Suprapubic skin (tissue), 4 donors: ENCODE results near the gene WDR81. TPM values are rescaled to one million over a fixed set of nuclear protein-coding genes. Genes with fewer than 3 reads are reported as not detected.
"Not testable (repeated sequence)": the region's sequence is repeated elsewhere in the genome, so short reads cannot be mapped to it uniquely, and the experiment has no call there.

Experiments used
- DNase-seq, 2 donors: peaks; one replicate each; pipeline ENCODE4 v3.0.0-alpha.2; 2019; ENCODE audit warnings: low spot score in 2 of 2
- H3K27ac ChIP-seq: fragments of 200-600 bp; sonication (generic); one replicate; pipeline ENCODE4 v1.5.1; 2019
- H3K27me3 ChIP-seq: fragments of 200-600 bp; sonication (generic); one replicate; pipeline ENCODE4 v1.5.1; 2019
- H3K36me3 ChIP-seq: fragments of 200-600 bp; sonication (generic); one replicate; pipeline ENCODE4 v1.5.1; 2019
- H3K4me1 ChIP-seq: fragments of 200-600 bp; sonication (generic); one replicate; pipeline ENCODE4 v1.5.1; 2019
- H3K4me3 ChIP-seq: fragments of 200-600 bp; sonication (generic); one replicate; pipeline ENCODE4 v1.5.1; 2019; ENCODE audit warnings: mild to moderate bottlenecking
- H3K9me3 ChIP-seq: fragments of 200-600 bp; sonication (generic); one replicate; pipeline ENCODE4 v1.5.1; 2019
- EP300 ChIP-seq: sonication (generic); formaldehyde crosslinking; IDR thresholded peaks from one replicate; pipeline ENCODE4 v1.6.1; 2017; ENCODE audit warnings: antibody characterized with exemption
- POLR2A ChIP-seq, 2 donors: fragments of 450-650 bp; IDR thresholded peaks; one replicate each; pipeline ENCODE4 v1.6.1; 2017; ENCODE audit warnings: antibody characterized with exemption in 2 of 2, mild to moderate bottlenecking in 2 of 2, moderate library complexity in 2 of 2
- POLR2AphosphoS5 ChIP-seq, 3 donors: sonication (generic); formaldehyde crosslinking; IDR thresholded peaks; one replicate each; pipeline ENCODE4 v1.6.1; 2017; ENCODE audit warnings: antibody characterized with exemption in 3 of 3
- WGBS: methylation state at CpG from one replicate; pipeline ENCODE4 v1.1.5; 2018; 5-methylcytosine and 5-hydroxymethylcytosine counted together
- total RNA-seq, 4 donors: library from RNA; depleted of rRNA; stranded (reverse); fragments of >200 nt; gene quantifications; one replicate each; pipeline ENCODE4 v1.1.0, GENCODE V29; 2016
- TF ChIP-seq, protein P1 (sequence below), 2 donors: fragments of 200-600 bp in 1 of 2; fragments of 450-650 bp in 1 of 2; sonication (generic) in 1 of 2; IDR thresholded peaks; one replicate each; pipeline ENCODE4 v1.5.1; 2016 to 2019; ENCODE audit warnings: antibody characterized with exemption in 2 of 2, mild to moderate bottlenecking in 1 of 2, moderate library complexity in 1 of 2

Gene WDR81
- total RNA-seq, 4 donors from 2014 or later = 40.0 to 61.7 (median 51.3) TPM

DNA sequence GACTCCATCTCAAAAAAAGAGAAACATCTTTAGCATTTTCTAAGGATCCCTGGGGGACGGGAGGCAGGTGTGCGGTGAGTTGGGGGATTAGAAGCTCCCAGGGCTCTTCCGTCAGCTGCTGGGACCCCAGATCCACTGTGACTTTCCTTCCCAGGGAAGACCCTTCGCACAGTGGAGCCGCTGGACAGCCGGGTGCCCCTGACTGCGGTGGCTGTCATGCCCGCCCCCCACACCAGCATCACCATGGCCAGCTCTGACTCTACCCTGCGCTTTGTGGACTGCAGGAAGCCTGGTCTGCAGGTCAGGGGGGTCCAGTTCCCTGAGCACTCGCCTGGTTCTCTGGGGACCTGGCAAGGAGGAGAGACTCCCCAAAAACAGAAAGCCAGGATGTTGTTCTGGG, 10.9 kb downstream of the WDR81 start:
- WGBS = 96% methylated on average over 5 of the region's 10 CpGs
- no peak overlapping the region for H3K4me3 ChIP-seq
- no peaks in the 10 kb centered on the region for H3K9me3 ChIP-seq
- peaks cover 30% of the 10 kb centered on the region for H3K4me1 ChIP-seq
- H3K36me3 ChIP-seq = peaks cover 62% of the 10 kb centered on the region
- no peak for DNase-seq
- H3K27ac ChIP-seq = no peak overlapping the region
- TF ChIP-seq EP300 = no peak
- TF ChIP-seq, protein P1, sequence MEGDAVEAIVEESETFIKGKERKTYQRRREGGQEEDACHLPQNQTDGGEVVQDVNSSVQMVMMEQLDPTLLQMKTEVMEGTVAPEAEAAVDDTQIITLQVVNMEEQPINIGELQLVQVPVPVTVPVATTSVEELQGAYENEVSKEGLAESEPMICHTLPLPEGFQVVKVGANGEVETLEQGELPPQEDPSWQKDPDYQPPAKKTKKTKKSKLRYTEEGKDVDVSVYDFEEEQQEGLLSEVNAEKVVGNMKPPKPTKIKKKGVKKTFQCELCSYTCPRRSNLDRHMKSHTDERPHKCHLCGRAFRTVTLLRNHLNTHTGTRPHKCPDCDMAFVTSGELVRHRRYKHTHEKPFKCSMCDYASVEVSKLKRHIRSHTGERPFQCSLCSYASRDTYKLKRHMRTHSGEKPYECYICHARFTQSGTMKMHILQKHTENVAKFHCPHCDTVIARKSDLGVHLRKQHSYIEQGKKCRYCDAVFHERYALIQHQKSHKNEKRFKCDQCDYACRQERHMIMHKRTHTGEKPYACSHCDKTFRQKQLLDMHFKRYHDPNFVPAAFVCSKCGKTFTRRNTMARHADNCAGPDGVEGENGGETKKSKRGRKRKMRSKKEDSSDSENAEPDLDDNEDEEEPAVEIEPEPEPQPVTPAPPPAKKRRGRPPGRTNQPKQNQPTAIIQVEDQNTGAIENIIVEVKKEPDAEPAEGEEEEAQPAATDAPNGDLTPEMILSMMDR (IDR thresholded peaks at IDR 0.05) = no peak
- TF ChIP-seq POLR2A (IDR thresholded peaks at IDR 0.05) = no peak
- no peak for TF ChIP-seq POLR2AphosphoS5 (IDR thresholded peaks at IDR 0.05)
- no peaks in the 10 kb centered on the region for H3K27me3 ChIP-seq

DNA sequence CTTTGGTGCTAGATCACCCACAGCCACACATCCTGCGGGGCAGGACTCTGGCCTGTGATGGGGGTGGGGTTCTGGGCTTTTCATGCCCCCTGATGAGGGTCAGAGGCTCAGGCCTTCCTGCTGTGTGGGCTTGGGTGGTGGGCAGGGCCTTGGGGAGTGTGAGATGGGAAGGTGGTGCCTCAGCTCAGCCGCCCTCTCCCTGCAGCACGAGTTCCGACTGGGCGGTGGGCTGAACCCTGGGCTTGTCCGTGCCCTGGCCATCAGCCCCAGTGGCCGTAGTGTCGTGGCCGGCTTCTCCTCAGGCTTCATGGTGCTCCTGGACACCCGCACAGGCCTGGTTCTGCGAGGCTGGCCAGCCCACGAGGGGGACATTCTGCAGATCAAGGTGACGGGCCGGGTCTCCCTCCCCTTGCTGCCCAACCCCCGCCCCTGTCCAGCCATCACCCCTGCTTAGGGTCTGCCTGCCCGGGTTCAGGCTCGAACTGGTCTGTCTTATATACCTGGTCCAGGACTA, 11.4 kb downstream of the WDR81 start:
- H3K9me3 ChIP-seq = no peaks in the 10 kb centered on the region
- H3K4me1 ChIP-seq = peaks cover 25% of the 10 kb centered on the region
- no peak overlapping the region for H3K4me3 ChIP-seq
- H3K27me3 ChIP-seq = no peaks in the 10 kb centered on the region
- H3K27ac ChIP-seq = no peak overlapping the region
- H3K36me3 ChIP-seq = peaks cover 62% of the 10 kb centered on the region
- peak in 1 of 2 donors; percentile 64 for DNase-seq
- WGBS = 70% methylated on average over 2 of the region's 17 CpGs
- TF ChIP-seq EP300 = no peak
- no peak for TF ChIP-seq POLR2AphosphoS5 (IDR thresholded peaks at IDR 0.05)
- TF ChIP-seq, protein P1 (IDR thresholded peaks at IDR 0.05) = no peak
- TF ChIP-seq POLR2A (IDR thresholded peaks at IDR 0.05) = no peak

DNA sequence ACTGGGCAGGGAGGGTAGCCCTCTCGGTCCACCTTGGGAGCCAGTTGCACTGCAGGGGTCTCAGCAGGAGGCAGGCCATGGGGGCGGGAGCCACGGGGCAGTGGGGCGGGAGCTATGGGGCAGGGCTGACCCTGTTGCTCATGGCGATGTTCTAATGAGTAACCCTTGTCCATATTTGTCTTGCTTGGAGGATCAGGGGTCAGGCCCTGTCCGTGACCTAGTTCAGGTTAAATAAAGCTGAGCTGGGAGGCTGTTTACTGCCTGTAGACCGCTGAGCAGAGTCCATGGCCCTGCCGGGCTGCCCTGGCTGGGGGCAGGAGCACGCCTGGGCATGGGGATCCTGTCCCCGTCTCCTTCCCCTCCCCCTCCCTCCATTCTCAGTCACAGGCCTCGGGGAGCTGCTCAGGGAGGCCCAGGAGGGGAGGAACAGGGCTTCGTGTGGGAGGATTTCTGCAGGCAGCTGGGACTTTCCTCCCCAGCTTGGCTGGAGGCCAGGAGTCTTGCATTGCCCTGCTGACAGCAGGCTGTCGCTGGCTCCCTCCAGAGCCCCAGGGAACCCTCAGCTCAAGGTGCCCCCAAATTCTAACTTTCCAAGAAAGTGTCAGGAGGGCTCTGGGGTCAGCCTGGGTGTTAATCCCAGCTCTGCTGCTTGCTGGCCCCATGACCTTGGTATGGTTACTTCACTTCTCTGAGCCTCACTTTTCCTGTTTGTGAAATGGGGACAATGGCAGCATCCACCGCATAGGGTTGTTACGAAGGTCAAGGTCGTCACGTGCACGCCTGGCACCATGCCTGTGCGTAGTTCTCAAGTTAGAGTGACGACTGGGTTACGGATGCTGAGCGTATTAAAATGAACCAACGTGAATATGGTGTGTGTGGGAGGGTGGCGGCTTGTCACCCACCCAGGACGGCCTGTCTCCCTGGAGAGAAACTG, 12.1 kb downstream of the WDR81 start:
- Histone ChIP-seq H3K36me3 (peaks cover 58% of the 10 kb centered on the region), H3K27ac (no peak overlapping the region), H3K9me3 (no peaks in the 10 kb centered on the region), H3K4me1 (peaks cover 18% of the 10 kb centered on the region), H3K4me3 (no peak overlapping the region), H3K27me3 (no peaks in the 10 kb centered on the region)
- TF ChIP-seq POLR2AphosphoS5 (IDR thresholded peaks at IDR 0.05) = no peak
- TF ChIP-seq POLR2A (IDR thresholded peaks at IDR 0.05) = no peak
- TF ChIP-seq EP300 = no peak
- TF ChIP-seq, protein P1 (IDR thresholded peaks at IDR 0.05) = no peak
- 65% methylated on average over 17 of the region's 25 CpGs for WGBS
- DNase-seq = no peak

DNA sequence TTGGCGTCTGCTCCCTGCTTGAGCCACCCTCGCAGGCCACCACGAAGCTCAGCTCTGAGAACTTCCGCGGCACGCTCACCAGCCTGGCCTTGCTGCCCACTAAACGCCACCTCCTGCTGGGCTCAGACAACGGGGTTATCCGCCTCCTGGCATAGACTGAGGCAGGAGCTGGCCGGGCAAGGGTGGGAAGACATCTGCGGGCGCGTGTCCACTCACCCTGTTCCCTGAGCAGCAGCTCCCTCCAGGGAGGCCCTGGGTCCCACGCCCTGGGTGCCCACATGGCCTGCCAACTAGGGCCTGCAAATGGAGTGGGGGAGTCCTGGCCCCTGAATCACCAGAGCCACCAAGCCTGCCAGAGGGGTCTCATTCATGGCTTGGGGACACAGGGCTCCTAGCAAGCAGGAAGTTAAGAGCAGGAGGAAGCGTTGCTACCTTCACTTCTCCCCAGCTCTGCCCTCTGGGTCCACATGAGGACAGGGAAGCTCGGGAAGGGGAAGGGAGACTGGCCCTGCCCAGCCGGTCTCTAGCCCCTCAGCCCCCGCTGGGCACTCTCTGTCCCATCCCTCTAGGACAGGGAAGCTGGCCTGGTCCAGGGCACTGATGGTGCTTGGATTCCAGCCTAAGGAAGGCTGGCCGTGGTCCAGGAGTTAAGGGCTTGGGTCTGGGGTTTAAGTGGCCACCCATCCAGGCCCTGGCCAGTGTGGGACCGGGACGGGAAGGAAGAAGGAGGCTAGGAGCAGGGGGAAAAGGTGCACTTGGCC, 13.2 kb downstream of the WDR81 start:
- Histone ChIP-seq H3K36me3 (peaks cover 52% of the 10 kb centered on the region), H3K27ac (no peak overlapping the region)
- DNase-seq = no peak

DNA sequence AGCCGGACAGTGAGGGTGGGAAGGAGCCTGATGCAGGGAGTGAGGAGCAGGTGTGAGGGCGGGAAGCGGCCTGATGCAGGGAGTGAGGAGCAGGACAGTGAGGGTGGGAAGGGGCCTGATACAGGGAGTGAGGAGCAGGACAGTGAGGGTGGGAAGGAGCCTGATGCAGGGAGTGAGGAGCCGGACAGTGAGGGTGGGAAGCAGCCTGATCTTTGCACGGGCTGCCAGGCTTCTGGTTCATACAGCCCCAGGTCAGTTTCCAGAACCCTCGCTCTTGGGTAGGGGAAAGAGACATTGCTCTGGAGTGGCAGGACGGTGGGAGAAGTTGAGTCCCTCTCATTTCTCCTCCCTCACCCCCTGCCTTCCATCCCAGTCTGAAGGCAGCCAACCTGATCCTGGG, 17.4 kb downstream of the WDR81 start:
- 77% methylated on average over 7 of the region's 7 CpGs for WGBS
- H3K9me3 ChIP-seq, H3K4me3 ChIP-seq, H3K27me3 ChIP-seq, DNase-seq, H3K27ac ChIP-seq: not testable (repeated sequence)
- Histone ChIP-seq H3K36me3 (peaks cover 14% of the 10 kb centered on the region), H3K4me1 (peaks cover 37% of the 10 kb centered on the region)

More for the DNA sequence above, 13.2 kb downstream of the WDR81 start:
- H3K27me3 ChIP-seq = no peaks in the 10 kb centered on the region
- 91% methylated on average over 14 of the region's 21 CpGs for WGBS
- TF ChIP-seq POLR2A (IDR thresholded peaks at IDR 0.05) (no peak), EP300 (no peak), POLR2AphosphoS5 (IDR thresholded peaks at IDR 0.05) (no peak)
- TF ChIP-seq, protein P1 (IDR thresholded peaks at IDR 0.05) = no peak
- no peaks in the 10 kb centered on the region for H3K9me3 ChIP-seq
- peaks cover 18% of the 10 kb centered on the region for H3K4me1 ChIP-seq
- H3K4me3 ChIP-seq = no peak overlapping the region
